ENCODE data around the gene CARS2.
"Not testable (repeated sequence)": the region's sequence is repeated elsewhere in the genome, so short reads cannot be mapped to it uniquely, and the experiment has no call there.

The CARS2 gene

DNA sequence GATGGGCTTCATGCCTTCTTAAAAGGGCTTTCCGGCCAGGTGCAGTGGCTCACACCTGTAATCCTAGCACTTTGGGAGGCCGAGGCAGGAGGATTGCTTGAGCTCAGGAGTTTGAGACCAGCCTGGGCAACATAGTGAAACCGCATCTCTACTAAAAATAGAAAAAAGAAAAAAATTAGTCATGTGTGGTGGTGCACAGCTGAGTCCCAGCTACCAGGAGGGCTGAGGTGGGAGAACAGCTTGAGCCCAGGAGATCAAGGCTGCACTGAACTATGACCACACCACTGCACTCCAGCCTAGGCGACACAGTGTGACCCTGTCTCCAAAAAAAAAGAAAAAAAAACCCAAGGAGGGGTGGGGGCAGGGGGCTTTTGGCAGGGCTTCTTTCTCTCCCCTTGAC, 7.2 kb downstream of the CARS2 start:
- TF ChIP-seq, protein P1, sequence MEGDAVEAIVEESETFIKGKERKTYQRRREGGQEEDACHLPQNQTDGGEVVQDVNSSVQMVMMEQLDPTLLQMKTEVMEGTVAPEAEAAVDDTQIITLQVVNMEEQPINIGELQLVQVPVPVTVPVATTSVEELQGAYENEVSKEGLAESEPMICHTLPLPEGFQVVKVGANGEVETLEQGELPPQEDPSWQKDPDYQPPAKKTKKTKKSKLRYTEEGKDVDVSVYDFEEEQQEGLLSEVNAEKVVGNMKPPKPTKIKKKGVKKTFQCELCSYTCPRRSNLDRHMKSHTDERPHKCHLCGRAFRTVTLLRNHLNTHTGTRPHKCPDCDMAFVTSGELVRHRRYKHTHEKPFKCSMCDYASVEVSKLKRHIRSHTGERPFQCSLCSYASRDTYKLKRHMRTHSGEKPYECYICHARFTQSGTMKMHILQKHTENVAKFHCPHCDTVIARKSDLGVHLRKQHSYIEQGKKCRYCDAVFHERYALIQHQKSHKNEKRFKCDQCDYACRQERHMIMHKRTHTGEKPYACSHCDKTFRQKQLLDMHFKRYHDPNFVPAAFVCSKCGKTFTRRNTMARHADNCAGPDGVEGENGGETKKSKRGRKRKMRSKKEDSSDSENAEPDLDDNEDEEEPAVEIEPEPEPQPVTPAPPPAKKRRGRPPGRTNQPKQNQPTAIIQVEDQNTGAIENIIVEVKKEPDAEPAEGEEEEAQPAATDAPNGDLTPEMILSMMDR (IDR thresholded peaks at IDR 0.05; ENCODE audit: low read depth, low read length), result no peak
- DNase-seq (ENCODE audit: extremely low read depth, low read depth), result no peak

DNA sequence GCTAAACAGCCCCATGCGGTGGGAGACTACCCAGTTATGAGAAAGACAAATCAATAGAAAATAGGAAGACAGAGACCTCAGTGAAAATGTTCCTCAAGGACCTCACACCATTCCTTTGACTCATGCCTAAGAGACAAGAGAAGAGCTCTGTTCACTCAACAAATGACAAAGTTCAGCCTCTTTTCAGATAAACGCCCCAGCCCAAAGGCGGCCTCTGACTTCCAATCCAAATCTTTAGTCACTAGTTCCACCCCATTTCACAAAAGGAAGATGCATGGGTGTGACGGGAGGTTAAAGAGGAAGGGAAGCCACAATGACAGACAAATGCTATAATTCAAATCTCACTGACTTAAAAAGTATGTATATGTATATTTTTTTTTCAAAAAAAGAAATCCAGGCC, 8.1 kb downstream of the CARS2 start:
- TF ChIP-seq, protein P1 (IDR thresholded peaks at IDR 0.05; ENCODE audit: low read depth, low read length), result no peak
- DNase-seq (ENCODE audit: extremely low read depth, low read depth), result no peak

DNA sequence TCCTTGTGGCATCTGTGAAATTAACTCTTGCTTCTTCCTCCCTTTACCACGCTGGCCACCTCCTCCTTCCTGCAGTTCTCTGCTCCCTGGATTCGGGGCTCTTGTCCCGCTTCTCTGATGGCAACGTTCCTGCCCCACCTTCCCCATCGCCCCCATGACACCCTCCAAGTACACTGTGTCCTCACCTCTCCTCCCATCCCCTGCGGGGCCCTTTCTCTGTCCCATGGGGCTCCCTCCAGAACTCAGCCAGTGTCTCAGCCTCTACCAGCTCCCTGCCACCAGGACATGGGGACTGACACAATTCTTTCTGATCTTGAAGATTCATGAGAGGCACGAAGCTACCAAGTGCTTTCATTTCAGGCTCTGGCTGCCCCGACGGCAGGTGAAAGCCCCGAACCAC, 9.1 kb downstream of the CARS2 start:
- no peak for DNase-seq (ENCODE audit: extremely low read depth, low read depth)
- TF ChIP-seq, protein P1 (IDR thresholded peaks at IDR 0.05; ENCODE audit: low read depth, low read length), result no peak

GRCh38 chr13:110695774-110696173, 10.1 kb downstream of the CARS2 start:
- DNase-seq (ENCODE audit: extremely low read depth, low read depth), result not testable (repeated sequence)

DNA sequence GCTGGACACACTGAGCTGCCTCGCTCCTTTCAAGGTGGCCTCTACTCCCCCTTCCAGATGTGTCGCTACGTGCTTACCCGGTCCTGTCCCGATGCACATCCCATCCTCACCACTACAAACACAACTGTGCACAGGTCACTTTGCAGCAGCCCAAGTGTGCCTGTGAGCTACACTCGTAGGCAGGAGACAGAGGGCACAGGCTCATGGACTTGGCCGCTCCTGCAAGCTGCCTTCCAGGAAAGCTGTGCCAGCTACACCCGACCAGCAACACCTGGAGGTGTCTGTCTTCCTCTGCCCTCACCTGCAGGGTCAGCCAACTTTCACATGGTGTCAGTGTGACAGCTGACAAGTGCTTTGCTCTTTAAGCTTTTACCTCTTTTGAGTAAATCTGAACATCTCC, 15.4 kb downstream of the CARS2 start:
- TF ChIP-seq, protein P1 (IDR thresholded peaks at IDR 0.05; ENCODE audit: low read depth, low read length), result no peak
- DNase-seq (ENCODE audit: extremely low read depth, low read depth), result no peak

DNA sequence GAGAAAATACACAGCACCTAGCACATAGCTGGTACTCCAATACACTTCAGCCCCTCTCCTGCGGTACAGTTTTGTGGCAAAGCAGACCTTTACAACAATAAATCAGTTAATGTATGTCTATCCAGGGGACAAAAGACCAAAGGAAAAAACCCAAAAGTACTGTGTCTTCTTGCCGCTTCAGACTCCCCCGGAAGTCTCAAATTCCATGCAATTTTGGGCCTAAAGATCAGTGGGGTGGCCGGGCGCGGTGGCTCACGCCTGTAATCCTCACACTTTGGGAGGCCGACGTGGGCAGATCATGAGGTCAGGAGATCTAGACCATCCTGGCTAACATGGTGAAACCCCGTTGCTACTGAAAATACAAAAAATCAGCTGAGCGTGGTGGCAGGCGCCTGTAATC, 16.2 kb downstream of the CARS2 start:
- TF ChIP-seq, protein P1 (IDR thresholded peaks at IDR 0.05; ENCODE audit: low read depth, low read length), result no peak
- DNase-seq (ENCODE audit: extremely low read depth, low read depth), result no peak

DNA sequence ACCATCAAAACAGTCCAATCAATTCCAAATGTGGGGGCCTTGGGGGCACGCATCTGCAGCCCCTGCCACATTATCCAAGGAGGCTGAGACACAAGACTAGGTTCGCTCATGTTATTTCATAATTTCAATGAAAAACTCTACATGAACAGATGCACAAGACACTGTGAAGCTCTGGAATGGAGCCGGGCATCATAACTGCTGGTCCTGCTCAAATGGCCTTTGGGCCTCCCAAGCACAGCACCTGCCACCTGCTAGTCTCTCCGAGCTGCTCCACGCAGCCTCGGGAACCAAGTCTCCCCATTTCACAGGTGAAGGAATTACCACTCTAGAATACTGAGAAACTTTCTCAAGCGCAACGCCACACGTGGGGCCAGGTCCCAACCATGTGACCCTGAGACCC, 16.9 kb downstream of the CARS2 start:
- TF ChIP-seq, protein P1 (IDR thresholded peaks at IDR 0.05; ENCODE audit: low read depth, low read length), result no peak
- no peak for DNase-seq (ENCODE audit: extremely low read depth, low read depth)

DNA sequence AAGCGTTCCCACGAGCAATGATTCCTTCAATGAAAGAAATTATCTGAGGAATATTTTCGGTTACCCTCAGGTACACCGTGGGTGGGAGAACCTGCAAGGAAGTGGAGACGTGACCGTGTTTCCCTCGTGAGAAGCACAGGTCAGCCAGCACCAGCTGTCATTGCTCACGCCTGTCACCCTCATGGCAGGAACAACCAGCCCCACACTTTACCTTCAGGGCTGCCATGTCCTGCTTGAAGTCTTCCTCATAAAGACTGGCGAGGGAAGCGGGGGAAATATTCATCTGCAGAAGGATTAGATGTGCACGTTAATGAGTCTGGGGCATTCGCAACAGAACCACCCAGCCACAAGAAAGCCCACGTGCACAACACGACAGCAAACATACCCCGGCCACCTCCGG, 18.2 kb downstream of the CARS2 start:
- TF ChIP-seq, protein P1 (IDR thresholded peaks at IDR 0.05; ENCODE audit: low read depth, low read length), result no peak
- no peak for DNase-seq (ENCODE audit: extremely low read depth, low read depth)

All from AG09319 (cell line).